ENCODE measurements around the gene FARP2. TPM values are rescaled to one million over a fixed set of nuclear protein-coding genes. Genes with fewer than 3 reads are reported as not detected.

Gene FARP2
- total RNA-seq, 6 donors from 2014 or later, result 33.4 to 96.4 (median 42.2) TPM

- ATAC-seq (ENCODE audit: low FRiP score in 2 of 2), result no peak
- WGBS, 2 donors, result 91 to 93% methylated on average over 4 of the region's 4 CpGs
- no peak overlapping the region for H3K27ac ChIP-seq
Observed at GRCh38 chr2:241330616-241330981, 25.5 kb upstream of the FARP2 start.

GRCh38 chr2:241334813-241335212 is 21.3 kb upstream of the FARP2 start:
- Histone ChIP-seq H3K27me3 (no peaks in the 10 kb centered on the region), H3K4me1 (peaks cover 0 to 7% (median 2%) of the 10 kb centered on the region in 4 donors), H3K9me3 (no peaks in the 10 kb centered on the region), H3K4me3 (no peak overlapping the region), H3K36me3 (peaks cover 3 to 73% (median 23%) of the 10 kb centered on the region in 4 donors), H3K27ac (no peak overlapping the region)
- TF ChIP-seq POLR2A (IDR thresholded peaks at IDR 0.05) (no peak), CTCF (IDR thresholded peaks at IDR 0.05) (no peak), POLR2AphosphoS5 (IDR thresholded peaks at IDR 0.05) (no peak), EP300 (IDR thresholded peaks at IDR 0.05) (peak in 1 of 4 donors; percentile 60)
- ATAC-seq (ENCODE audit: low FRiP score in 2 of 2), result no peak
- 48 to 65% methylated on average over 2 of the region's 2 CpGs for WGBS, 2 donors
- DNase-seq, result no peak

More at GRCh38 chr2:241330616-241330981, 25.5 kb upstream of the FARP2 start:
- no peak for DNase-seq
- Histone ChIP-seq H3K4me1 (no peaks in the 10 kb centered on the region), H3K36me3 (peaks cover 4 to 70% (median 9%) of the 10 kb centered on the region in 4 donors), H3K27me3 (no peaks in the 10 kb centered on the region), H3K9me3 (no peaks in the 10 kb centered on the region), H3K4me3 (no peak overlapping the region)
- no peak for TF ChIP-seq POLR2A (IDR thresholded peaks at IDR 0.05)
- TF ChIP-seq EP300 (IDR thresholded peaks at IDR 0.05), result no peak
- no peak for TF ChIP-seq POLR2AphosphoS5 (IDR thresholded peaks at IDR 0.05)
- TF ChIP-seq CTCF (IDR thresholded peaks at IDR 0.05), result no peak

- DNase-seq (no peak), ATAC-seq (ENCODE audit: low FRiP score in 2 of 2) (peak in 1 of 2 donors; percentile 23)
- H3K27ac ChIP-seq, result peak overlapping the region in 2 of 4 donors; percentile 26 to 60
- no peak overlapping the region for H3K4me3 ChIP-seq
- no peaks in the 10 kb centered on the region for H3K27me3 ChIP-seq
- no peaks in the 10 kb centered on the region for H3K9me3 ChIP-seq
- H3K36me3 ChIP-seq, result peaks cover 12 to 94% (median 51%) of the 10 kb centered on the region in 4 donors
- peaks cover 4 to 15% (median 10%) of the 10 kb centered on the region in 4 donors for H3K4me1 ChIP-seq
- WGBS, 2 donors, result 50 to 55% methylated on average over 8 of the region's 8 CpGs
- no peak for TF ChIP-seq EP300 (IDR thresholded peaks at IDR 0.05)
- TF ChIP-seq POLR2AphosphoS5 (IDR thresholded peaks at IDR 0.05), result no peak
- no peak for TF ChIP-seq POLR2A (IDR thresholded peaks at IDR 0.05)
- TF ChIP-seq CTCF (IDR thresholded peaks at IDR 0.05), result no peak
Observed at GRCh38 chr2:241339839-241340630, 16.1 kb upstream of the FARP2 start.

GRCh38 chr2:241340631-241341163 is 15.4 kb upstream of the FARP2 start:
- no peaks in the 10 kb centered on the region for H3K27me3 ChIP-seq
- peaks cover 7 to 15% (median 11%) of the 10 kb centered on the region in 4 donors for H3K4me1 ChIP-seq
- H3K27ac ChIP-seq, result peak overlapping the region in 2 of 4 donors; percentile 26 to 60
- DNase-seq (no peak), ATAC-seq (ENCODE audit: low FRiP score in 2 of 2) (peak in 1 of 2 donors; percentile 10)
- TF ChIP-seq POLR2AphosphoS5 (IDR thresholded peaks at IDR 0.05) (no peak), POLR2A (IDR thresholded peaks at IDR 0.05) (no peak), CTCF (IDR thresholded peaks at IDR 0.05) (no peak), EP300 (IDR thresholded peaks at IDR 0.05) (no peak)
- peaks cover 12 to 94% (median 52%) of the 10 kb centered on the region in 4 donors for H3K36me3 ChIP-seq
- WGBS, 2 donors, result 42 to 56% methylated on average over 3 of the region's 3 CpGs
- no peaks in the 10 kb centered on the region for H3K9me3 ChIP-seq
- H3K4me3 ChIP-seq, result no peak overlapping the region
